Hepatic stellate cell (primary cell): Measurements from ENCODE around the gene VEZF1.

Experiments used
- DNase-seq: peaks from one replicate; pipeline ENCODE4 v3.0.0; 2011; ENCODE audit warnings: low spot score

The VEZF1 gene

DNA sequence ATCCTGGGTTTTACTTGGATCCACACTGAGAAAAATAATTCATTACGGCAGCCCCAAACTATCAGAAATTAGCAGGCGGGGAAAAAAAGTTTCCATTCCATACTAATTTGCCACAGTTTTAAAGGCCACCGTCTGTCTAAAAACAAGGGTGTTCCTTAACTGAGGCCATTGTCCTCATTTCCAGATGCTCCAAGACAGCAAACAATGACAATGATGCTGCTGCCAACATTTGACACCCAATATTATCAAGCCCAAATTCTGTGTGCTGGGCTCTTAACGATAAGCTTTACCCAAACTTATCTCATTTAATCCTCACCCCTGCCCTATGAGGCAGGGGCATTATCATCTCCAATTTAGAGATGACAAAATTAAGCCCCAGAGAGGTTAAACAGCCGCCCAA, 59.1 kb downstream of the VEZF1 start:
- no peak for DNase-seq

DNA sequence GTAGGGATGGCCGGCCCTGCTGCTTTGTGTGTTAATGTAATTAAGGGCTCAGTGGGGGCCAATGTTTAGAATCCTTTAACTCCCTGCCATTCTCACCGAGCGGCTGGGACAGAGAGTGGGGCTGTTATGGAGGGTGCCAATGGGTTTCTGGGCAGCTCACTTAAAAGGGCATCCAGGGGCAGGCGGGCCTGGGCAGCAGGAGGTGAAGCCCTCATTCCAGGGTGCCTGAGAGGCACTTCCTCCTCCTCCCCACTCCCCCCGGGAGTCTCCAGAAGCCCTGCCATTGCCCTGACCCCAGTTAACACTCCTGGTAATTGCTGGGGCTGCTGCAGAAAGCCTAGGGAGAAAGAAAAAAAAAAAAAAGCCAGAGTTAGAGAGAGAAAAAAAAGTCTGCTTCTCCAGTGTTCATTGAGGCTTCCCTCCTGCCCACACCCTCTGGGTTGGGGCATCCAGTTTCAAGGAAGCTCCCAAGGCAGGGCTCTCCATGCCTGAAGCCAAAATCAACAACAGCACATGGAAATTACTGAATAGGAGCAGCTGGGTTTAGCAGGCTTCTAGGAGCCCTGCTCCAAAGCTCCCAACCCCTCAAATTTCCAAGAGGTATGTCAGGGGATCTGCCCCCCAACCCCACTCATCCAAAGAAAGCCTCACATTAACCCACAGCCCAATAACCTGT, 60.9 kb downstream of the VEZF1 start:
- peak; percentile 89 for DNase-seq

DNA sequence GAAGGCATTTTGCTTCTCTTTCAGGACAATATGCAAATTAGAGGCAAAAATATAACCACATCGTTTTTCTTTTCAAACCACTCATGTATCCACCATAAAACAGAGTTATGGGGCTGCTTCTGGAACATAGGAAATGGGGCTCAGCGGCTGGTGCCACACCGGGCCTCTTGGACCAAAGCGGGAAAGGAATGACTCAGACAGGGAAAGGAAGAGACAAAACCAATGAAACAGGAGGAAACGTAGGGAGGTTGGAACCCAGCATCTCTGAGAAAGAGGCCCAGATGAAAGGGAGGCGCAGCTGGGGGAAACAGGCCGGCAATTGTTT, 61.4 kb downstream of the VEZF1 start:
- DNase-seq: no peak

GRCh38 chr17:57925361-57925990, 62.6 kb downstream of the VEZF1 start:
- no peak for DNase-seq

DNA sequence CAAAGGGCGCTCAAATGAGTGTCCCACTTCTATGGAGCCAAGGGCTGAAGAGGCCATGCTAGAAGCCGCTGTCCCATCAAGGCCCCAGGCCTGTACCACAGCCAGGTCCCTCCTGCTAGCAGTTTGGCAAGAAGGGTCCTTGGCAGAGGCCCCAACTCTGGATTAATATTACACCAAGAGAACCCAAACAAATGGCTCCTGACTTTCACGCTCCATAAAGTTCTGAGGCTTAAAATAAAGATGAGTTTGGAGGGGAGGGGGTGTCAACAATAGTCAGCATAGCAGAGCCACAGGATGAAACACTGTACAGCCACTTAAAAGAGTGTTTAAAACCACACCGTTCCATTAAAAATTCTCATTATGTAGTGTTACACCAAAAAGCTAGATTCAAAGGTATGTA, 63.4 kb downstream of the VEZF1 start:
- DNase-seq: no peak
